Astrocyte of the hippocampus (primary cell): ENCODE data around the gene CSMD2.

Experiments used
- DNase-seq: peaks from one replicate; pipeline ENCODE4 v3.0.0; 2011; ENCODE audit warnings: low read depth, low spot score

The CSMD2 gene

DNA sequence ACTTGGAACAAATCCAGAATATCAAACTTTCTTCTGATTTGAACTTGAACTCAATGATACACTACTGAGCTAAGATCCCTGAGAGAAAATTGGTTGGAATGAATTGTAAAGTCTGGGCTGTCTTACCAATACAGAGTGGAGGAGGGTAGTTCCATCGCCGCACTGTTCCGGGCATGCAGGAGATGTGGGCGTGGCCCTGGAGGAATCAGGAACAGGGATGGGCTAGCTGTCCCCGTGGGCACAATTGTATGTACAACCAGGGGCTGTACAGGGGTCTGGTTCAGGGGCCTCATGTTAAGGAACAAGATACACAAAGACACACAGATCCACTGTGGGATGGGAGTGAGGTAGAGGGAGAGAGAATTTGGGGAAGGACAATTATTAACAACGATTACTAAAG lies 548.2 kb downstream of the CSMD2 start:
- DNase-seq, result no peak

- DNase-seq, result no peak
Measured at GRCh38 chr1:33615546-33615945, 549.5 kb downstream of the CSMD2 start.

- DNase-seq, result no peak
Measured at GRCh38 chr1:33610864-33611455, 554.1 kb downstream of the CSMD2 start.

GRCh38 chr1:33610391-33610790 lies 554.6 kb downstream of the CSMD2 start:
- no peak for DNase-seq

DNA sequence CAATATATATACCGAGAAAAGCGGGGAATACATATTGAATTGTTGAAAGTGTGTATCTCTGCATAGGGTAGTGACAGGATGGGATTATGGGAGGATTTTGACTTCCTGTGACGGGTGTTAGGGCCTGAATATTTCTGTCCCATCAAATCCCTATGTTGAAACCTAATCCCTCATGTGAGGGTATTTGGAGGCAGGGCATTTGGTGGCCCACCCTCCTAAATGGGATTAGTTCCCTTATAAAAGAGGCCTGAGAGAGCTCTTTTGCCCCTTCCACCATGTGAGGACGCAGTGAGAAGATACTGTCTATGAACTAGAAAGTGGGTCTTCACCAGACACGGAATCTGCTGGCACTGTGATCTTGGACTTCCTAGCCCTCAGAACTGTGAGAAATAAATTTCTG lies 555.3 kb downstream of the CSMD2 start:
- DNase-seq, result no peak

DNA sequence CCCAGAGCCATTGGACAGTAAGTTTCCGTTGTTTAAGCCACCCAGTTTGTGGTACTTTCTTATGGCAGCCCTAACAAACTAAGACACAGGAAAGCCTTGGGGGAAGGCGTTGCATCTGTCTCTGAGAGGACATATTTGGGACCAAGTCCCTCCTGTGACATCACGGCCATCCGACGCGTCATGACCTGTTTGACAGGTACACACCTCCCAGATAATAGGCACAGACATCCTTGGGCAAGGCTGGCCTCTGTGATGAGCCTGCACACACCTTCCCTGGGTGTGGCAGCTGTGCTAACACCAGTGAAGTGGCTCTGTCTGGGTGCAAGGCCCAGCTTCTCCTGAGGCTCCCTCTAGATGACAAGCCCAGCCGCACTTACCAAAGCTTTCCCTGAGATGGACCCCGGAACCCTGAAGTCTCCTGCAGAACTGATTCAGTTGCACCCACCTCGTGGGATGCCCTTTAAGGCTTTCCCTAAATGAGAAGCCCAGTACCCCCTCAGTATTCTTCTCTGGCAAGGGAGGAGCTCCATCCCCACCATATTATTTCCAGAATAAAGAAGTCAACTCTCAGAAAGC lies 556.1 kb downstream of the CSMD2 start:
- DNase-seq, result no peak

GRCh38 chr1:33607444-33608005 lies 557.5 kb downstream of the CSMD2 start:
- DNase-seq, result no peak

- no peak for DNase-seq
Measured at GRCh38 chr1:33606272-33606671, 558.8 kb downstream of the CSMD2 start.

DNA sequence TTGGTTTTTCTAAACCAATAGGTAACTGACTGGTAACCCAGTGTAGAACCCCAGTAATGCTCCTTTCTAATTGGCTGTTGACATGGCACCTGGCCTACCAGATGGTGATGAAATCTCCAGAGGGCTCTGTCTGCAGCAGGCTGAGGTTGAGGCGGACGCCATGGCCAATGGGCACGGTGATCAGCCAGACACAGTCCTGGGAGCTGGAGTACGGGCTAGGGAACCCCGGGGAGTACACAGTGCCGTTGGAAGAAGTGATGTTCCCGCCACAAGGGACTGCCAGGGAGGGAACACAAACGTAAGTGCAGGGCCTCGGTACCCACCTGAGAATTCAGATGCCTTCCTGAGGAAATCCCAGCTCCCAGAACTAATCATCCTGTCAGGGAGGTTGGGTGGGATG lies 562.8 kb downstream of the CSMD2 start:
- DNase-seq, result no peak

DNA sequence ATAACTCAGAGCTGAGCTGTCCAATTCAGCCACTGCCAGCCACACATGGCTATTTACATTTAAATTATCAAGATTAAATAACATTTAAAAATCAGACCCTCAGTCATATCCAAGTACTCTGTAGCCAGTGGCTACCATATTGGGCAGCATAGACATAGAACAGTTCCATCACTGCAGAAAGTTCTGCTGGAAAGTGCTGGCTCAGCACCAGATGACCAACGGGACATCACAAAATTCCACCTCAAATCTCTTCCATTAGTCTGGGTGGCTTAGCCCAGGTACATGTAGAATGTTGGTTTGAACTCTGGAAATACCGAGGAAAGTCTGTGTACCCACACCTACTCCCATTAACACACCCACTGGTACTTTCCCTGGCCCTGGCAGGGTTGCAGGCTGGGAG lies 563.3 kb downstream of the CSMD2 start:
- no peak for DNase-seq

DNA sequence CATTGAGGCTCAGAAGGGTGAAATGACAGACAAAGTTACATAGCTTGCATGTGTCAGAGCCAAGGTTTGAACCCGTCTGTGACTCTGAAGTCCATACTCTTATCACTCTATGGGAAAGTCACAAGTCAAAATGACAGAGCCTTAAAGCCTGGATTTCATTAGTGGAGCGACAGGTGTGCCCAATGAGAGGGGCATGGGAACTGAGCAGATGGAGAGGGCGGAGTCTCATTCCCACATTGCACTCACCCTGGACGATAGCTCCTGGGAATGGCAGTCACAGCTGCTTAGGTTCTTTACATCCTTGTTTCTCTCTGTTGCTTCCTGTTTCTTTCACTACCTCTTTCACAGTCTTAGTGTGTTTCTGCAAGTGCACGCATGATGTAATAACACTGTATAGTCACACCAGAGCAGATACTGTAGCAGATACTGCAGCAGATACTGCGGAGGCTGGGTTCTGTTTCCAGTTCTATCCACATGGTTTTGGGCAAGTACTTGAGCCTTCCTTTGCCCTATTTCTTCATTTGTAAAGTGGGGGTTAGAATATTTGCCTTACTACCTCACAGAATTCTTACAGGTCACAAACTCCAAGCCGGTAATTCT lies 565.4 kb downstream of the CSMD2 start:
- DNase-seq, result no peak

DNA sequence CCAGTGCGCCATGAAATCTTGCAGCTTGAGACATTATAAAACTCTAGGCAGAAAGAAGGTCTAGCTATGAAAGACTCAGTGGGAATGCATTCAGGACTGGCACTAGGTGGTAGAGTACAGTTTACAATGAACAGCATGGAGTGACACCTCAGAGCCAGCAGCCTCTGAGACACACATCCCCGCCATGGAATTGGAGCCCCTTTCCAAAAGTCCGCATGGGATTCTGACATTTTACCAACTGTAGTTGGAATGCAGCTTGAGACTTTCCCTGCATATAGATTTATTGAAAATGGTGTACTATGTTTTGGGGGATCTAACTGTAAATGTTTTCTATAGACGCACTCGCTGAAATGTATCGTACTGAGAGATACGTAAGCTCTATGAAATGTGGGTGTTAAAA lies 576.3 kb downstream of the CSMD2 start:
- no peak for DNase-seq

DNA sequence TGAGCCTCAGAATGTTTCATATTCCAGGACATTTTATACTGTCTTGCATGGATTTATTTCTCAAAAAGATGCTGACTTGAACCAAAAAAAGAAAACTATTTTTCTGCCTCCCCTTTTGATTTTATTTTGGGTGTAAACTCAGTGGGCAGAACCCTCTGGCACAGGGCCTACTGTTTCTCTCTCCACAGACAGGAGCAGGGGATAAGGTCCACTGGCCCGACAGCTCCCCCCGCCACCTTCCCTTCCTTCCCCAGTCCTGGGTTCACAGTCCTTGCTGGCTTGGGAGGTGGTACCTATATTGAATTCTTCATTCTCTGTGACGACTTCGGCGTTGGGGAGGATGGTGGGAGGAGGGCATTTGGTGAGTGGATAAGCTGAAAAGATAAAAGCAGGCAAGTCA lies 578.2 kb downstream of the CSMD2 start:
- no peak for DNase-seq

- peak; percentile 46 for DNase-seq
Measured at GRCh38 chr1:33586106-33586505, 578.9 kb downstream of the CSMD2 start.

DNA sequence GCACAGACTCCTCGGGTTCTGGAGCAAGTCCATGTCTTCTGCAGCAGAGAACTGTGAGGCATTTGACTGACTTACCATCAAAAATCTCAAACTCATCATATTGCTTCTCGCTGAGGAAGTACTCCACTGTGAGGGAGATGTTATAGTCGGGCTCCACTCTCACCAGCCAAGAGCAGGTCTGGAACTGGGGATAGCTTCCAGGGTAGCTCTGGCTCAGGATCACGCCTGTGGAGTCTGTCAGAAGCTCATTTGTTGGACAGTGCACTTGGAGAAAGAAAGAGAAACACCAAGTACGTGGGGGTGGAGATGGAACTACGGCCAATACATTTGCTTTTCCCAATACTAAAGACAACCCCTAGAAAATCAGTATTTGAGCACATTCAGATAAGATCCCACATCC lies 581.5 kb downstream of the CSMD2 start:
- DNase-seq, result no peak

DNA sequence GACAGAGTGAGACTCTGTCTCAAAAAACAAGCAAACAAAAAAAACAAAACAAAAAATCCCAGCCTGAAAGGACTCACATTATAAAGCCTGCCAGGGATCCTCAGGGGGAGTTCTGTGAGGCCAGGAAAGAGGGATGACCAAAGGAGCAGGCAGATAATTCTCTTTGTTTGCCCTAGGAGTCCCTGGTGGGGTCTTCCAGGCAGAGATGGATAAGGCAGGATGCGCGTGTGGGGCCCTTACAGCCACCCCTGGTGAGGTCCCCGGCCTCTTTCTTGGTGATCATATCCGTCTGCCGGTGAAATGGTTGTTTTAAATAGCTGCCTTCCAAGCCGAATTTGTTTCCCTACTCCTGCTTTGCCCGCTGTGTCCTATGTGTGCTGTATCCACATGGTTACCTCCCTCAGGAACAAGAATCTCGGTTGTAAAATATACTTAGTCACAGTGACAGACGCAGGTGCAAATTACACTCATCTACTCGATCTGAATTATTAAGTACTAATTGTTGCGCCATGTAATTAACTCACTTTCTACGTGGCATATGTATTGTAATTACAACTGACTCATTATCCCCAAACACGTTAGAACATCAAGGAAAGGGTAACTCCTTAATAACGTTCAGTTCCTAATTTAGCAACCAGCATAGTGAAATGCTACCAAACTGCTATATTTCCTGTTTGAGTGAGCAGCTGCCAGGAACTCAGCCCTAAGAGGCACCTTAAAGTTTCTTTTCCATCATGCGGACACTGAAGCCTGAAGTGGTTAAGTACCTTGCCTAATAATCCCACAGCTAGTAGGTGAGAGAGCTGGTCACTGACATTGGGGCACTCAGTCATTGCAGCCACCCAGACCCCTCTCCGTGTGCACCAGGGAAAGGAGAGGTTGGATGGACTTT lies 586.2 kb downstream of the CSMD2 start:
- no peak for DNase-seq

DNA sequence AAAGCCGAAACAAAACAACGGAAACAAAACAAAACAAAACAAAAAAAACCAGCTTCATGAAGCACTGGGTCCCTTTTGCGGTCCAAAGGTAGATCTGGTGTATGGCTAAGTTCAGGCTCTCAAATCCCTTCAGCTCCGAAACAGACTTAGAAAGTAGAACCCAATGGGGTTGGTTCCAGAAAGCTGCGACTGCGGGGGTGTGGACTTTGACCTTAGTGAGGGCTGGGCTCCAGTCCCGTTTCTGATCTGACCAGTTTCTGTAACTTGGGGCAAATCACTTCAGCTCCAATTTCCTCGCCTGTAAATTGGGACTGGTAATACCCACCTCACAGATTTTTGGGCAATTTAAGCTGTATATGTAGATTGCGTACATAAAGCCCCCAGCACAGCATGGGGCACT lies 587.4 kb downstream of the CSMD2 start:
- no peak for DNase-seq

DNA sequence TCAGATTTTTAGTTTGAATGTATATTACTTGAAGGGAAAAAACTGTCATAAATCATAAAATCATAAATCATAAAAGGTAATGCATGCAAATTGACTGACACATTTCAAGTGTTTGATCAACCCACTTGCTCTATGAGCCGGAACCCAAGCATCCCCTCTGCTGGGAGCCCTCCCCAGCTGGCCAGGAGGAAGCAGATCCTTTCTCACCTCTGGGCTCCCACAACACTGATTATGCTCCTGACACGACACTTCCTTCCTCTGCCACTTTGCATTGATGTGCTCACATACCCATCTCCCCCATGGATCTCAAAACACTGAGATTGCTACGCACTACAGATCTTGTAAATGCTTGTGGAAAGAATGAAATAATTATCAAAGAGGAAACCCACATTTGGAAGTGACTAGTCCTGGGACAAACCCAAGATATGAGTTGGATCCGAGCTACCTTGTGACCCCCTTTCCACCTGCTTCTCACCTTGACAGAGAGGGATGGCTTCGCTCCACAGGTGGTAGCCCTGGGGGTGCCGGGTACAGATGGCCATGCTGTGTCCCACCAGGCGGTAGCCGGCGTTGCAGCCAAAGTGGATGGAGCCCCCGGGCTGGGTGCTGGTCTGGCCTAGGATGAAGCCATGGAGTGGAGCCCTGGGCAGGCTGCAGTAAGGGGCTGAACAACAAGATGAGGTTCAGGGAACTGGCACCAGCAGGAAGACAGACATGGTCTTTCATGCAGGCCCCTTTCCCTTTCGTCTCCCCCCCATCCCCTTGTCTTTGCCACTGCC lies 588.0 kb downstream of the CSMD2 start:
- no peak for DNase-seq

- no peak for DNase-seq
Measured at GRCh38 chr1:33575324-33575879, 589.6 kb downstream of the CSMD2 start.

DNA sequence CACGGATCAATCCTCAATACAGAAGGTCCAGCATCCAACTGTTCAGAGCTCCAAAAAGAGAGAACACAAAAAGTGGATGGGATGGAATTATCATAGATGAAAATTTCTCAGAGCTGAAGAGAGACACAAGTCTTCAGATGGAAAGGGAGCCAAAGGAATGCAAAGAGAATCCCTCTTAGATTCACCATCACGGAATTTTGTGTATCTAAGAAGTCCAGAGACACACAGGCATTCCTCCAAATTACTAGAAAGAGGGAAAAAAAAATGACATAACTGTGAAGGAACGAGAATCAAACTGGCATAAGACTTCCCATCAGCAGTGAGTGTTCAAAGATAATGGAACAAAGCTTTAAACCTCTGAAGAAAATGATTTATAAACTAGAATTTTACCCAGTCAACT lies 591.4 kb downstream of the CSMD2 start:
- no peak for DNase-seq

GRCh38 chr1:33572387-33572786 lies 592.6 kb downstream of the CSMD2 start:
- no peak for DNase-seq
